Neural progenitor cell (in vitro differentiated cells): ENCODE data around the gene RUBCN.

ENCODE experiments used
- CTCF ChIP-seq: fragments of 200-600 bp; sonication (generic); IDR thresholded peaks from 2 replicates; pipeline ENCODE4 v1.5.1; 2017; ENCODE audit warnings: antibody characterized with exemption, mild to moderate bottlenecking
- EZH2phosphoT487 ChIP-seq: fragments of 200-600 bp; sonication (generic); IDR thresholded peaks from 2 replicates; pipeline ENCODE4 v1.6.1; 2017; ENCODE audit warnings: antibody characterized with exemption

- no peak for TF ChIP-seq CTCF
- TF ChIP-seq EZH2phosphoT487 = no peak
Measured at GRCh38 chr3:197784019-197784585, 47.4 kb upstream of the RUBCN start.
